ENCODE measurements around the gene VPS41.
"Not testable (repeated sequence)": the region's sequence is repeated elsewhere in the genome, so short reads cannot be mapped to it uniquely, and the experiment has no call there.

Gene VPS41

DNA sequence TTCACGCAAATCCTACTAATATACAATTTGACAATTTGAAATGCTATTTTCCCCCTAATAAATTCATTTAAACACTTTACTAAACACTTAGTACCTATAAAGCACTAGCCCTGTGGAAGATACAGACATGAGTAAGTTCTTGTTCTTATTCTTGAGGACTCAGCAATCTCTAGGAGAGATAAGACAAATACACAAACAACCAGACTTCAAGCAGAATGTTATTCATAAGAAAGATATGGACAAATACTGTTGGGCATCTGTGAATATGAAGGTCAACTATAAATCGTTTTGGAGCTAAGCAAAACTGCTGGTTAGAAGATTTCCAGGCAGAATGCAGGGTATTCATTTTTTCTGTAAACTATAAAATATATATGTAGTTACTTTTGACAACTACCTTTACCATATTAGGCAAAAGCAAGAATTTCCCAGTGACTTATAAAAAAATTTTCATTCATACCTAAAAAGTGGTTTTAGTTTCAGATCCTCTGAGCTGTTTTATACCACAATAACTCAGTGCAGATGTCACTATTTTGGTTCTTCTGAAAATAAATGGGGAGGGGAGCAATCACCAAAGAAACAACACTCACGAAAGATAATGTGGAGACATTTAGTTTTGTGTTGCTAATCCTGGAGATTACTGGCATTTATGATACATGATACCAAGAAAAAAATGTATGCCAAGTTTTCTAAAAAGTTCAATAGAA is 3.8 kb downstream of the VPS41 start:
- DNase-seq: no peak

DNA sequence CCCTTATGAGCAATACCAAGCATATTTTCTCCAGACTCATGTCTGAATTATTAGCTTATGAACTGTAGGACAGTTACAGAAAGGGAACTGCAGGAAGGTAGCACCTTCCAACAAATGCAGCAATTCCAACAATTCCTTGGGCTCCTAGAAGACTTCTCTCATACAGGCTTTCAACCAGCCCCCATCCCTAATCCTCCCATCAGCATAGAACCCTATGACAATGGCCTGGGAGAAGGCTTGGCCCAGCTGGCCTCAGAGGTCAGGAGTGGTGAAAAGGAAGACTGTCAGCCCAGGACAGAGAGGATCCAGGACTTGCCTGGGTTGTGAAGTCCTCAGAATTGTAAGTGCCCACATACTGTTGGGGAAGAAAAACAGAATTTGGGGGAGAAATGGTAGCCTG is 5.9 kb downstream of the VPS41 start:
- no peak for DNase-seq

GRCh38 chr7:38902449-38902848 is 6.5 kb downstream of the VPS41 start:
- DNase-seq: no peak

GRCh38 chr7:38893061-38893460 is 15.9 kb downstream of the VPS41 start:
- DNase-seq: no peak

- no peak for DNase-seq
Observed at GRCh38 chr7:38890597-38890996, 18.4 kb downstream of the VPS41 start.

GRCh38 chr7:38889872-38890432 is 19.0 kb downstream of the VPS41 start:
- DNase-seq: no peak

DNA sequence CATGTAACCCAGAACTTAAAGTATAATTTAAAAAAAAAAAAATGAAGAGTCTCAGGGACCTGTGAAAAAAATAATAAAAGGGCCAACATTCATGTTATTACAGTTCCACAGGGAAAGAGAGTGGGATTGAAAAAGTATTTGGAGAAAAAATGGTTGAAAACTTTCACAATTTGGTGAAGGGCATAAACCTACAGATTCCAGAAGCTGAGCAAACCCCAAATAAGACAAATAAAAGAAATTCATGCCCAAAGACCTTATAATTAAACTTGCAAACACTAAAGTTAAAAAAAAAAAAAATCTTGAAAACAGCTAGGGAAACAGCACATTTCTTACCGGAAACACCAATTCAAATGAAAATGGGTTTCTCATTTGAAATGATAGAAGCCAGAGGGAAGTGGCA is 19.9 kb downstream of the VPS41 start:
- DNase-seq: no peak

- no peak for DNase-seq
Observed at GRCh38 chr7:38886265-38886664, 22.7 kb downstream of the VPS41 start.

DNA sequence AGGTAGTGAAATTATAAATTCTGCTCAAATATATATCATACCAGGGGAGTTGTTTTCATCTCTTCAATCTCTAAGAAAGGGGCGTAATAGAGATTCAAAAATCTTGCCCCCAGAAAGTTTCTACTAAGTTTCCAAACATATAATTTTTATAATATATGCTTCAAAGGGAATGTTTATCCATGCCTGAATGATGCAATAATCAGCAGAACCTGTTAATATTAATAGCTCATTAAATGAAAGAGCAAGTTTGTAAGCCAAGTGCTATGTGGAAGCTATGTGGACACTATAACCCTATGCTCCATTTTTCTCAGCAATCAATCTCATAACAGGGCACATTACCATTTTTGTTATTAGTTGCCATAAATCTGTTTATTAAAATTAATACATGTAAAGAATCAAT is 25.3 kb downstream of the VPS41 start:
- no peak for DNase-seq

DNA sequence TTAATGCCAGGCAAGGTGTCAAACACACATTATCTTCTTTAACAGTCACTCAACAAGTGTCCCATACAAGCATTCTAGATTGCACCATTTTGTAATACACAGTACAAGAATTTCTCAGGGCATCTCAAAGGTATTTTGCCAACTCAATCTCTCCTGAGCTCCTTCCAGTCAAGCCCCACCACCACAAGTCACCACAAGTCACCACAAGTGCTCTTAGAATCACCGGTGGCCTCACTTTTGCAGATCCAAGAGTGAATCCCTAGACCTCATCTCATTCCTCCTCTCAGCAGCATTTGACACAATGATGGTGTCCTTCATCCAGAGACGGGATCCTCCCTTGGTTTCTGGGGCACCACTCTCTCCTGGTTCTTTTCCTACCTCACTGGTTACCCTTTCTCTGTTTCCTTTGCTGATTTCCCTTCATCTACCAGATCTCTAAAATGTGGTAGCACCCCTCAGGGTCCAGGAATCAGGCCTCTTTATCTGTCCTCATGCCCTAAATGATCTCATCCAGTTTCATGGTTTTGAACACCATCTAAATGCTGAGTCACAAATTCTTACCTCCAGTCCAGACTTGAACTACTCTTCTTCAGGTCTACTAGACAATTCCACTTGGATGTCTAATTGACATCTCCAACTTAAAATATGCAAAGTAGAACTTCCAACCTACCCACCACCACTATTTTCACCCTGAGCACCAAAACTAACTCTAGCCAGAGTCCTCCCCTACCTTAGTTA is 26.9 kb downstream of the VPS41 start:
- no peak for DNase-seq

GRCh38 chr7:38881015-38881414 is 28.0 kb downstream of the VPS41 start:
- DNase-seq: no peak

GRCh38 chr7:38880454-38880853 is 28.5 kb downstream of the VPS41 start:
- DNase-seq: no peak

DNA sequence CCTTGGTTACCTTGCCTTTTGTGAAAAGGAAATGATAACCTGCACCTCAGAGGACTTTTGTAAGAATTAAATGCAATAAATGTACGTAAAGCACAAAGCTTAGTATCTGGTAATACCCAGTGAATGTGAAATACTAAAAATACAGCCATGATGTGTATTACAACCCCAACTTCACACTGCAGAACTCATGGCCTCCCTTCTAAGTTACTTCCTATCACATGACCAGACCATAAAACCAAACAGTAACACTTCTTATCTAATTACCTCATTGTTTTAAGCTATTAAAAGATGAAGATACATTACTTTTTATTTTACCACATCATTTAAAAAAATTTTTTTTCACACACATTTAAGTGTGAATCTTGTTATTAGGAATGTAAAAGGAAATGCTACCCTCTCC is 29.0 kb downstream of the VPS41 start:
- DNase-seq: no peak

DNA sequence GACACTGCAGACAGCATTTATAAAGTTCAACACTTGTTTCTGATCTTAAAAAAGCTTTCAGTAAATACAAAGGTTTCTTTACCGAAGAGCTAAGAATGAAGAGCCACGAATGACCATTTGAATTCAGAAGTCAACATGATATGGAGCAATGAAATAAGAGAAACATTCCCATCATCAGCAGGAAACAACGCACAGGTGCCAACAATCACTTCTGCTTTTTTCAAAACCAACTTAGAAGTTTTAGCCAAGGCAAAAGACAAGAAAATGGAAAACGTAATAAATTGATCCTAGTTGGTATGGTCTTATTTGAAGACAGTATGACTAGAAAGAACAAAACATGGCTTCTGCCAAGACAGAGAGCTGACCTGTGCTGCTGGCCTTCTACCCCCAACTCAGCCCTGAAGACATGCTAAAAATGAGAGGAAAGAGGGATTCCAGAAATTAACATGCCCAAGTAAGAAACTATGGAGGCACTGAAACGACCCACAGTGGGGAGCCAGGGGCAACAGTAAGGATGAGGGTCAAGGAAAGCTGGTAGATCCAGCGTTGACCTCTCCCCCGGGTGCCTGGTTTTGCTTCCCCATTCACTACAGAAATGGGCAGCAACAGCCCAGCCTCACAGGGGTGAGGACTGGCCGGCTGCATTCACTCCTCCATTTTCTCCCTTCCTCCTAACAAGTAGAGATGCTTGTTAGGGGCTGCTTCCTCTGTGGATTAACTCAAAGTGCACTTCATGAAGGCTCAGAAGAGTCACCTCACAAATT is 30.1 kb downstream of the VPS41 start:
- no peak for DNase-seq

- no peak for DNase-seq
Observed at GRCh38 chr7:38873433-38873832, 35.6 kb downstream of the VPS41 start.

- DNase-seq: no peak
Observed at GRCh38 chr7:38872202-38872601, 36.8 kb downstream of the VPS41 start.

- no peak for DNase-seq
Observed at GRCh38 chr7:38870147-38870546, 38.8 kb downstream of the VPS41 start.

- no peak for DNase-seq
Observed at GRCh38 chr7:38863601-38864291, 45.2 kb downstream of the VPS41 start.

DNA sequence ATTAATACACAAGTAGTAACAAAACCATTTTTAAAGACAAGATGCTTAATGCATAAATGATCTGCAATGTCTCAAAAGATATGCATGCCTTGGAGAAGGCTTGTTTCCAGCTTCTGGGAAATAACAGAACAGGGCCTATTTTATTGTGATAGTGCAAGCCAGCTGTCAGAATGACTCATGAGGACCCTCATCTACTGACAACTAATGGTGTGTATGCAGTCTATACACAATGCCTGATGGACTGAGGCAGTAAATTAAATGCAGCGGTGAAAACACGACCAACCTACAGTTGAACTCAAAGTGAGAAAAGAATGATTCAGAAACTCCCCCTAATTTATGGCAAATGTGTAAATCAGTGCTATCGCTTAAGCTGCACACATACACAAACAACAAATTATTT is 46.3 kb downstream of the VPS41 start:
- DNase-seq: no peak

- no peak for DNase-seq
Observed at GRCh38 chr7:38858259-38858884, 50.6 kb downstream of the VPS41 start.

DNA sequence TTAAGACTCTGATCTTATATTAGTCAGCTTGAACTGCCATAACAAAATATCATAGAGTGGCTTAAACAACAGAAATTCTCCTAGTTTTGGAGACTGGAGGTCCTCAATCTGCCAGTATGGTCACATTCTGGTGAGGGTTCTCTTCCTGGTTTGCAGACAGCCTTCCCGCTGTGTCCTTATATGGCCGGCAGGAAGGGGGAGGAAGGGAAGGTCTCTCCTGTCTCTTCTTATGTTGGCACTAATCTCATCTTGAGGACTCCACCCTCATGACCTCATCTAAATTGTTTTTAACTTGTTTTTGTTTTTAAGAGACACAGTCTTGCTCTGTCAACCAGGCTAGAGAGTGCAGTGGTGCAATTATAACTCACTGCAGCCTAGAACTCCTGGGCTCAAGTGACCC is 53.1 kb downstream of the VPS41 start:
- DNase-seq: no peak

- DNase-seq: no peak
Observed at GRCh38 chr7:38855386-38855785, 53.6 kb downstream of the VPS41 start.

GRCh38 chr7:38854947-38855346 is 54.0 kb downstream of the VPS41 start:
- not testable (repeated sequence) for DNase-seq

All from CD4-positive, alpha-beta T cell treated with Interleukin-4 for 4 hours (primary cell).